GM18517 (cell line): ENCODE measurements around the gene CARD8.
A peak's percentile ranks its signal among the peaks of the same experiment; 100 is the strongest.
"Not testable (repeated sequence)": the region's sequence is repeated elsewhere in the genome, so short reads cannot be mapped to it uniquely, and the experiment has no call there.

ENCODE experiments used
- ATAC-seq: cut with Tn5 transposase; IDR thresholded peaks from one replicate; pipeline ENCODE4 v1.9.1; 2021; ENCODE audit warnings: mild to moderate bottlenecking, moderate library complexity; ENCODE audit not compliant: unreplicated experiment

Gene CARD8

GRCh38 chr19:48255376-48256303 is at the start of gene CARD8:
Gene CARD8 (minus strand): TSS chr19:48255912. CDS start chr19:48241020, 14,892 bp downstream.
- peak; percentile 46 for ATAC-seq

- ATAC-seq: no peak
These were observed 48.2 kb upstream of the CARD8 start for GRCh38 chr19:48303866-48304265.

GRCh38 chr19:48303367-48303766 is 47.7 kb upstream of the CARD8 start:
- ATAC-seq: no peak

GRCh38 chr19:48302600-48302959 is 46.9 kb upstream of the CARD8 start:
- ATAC-seq: no peak

- no peak for ATAC-seq
These were observed 46.3 kb upstream of the CARD8 start for GRCh38 chr19:48301886-48302599.

GRCh38 chr19:48297975-48298374 is 42.3 kb upstream of the CARD8 start:
- ATAC-seq: no peak

- ATAC-seq: no peak
These were observed 41.4 kb upstream of the CARD8 start for GRCh38 chr19:48296963-48297734.

GRCh38 chr19:48295458-48295857 is 39.7 kb upstream of the CARD8 start:
- no peak for ATAC-seq

GRCh38 chr19:48292798-48293197 is 37.1 kb upstream of the CARD8 start:
- ATAC-seq: no peak

- not testable (repeated sequence) for ATAC-seq
These were observed 35.7 kb upstream of the CARD8 start for GRCh38 chr19:48291489-48291815.

- ATAC-seq: no peak
These were observed 35.2 kb upstream of the CARD8 start for GRCh38 chr19:48290771-48291488.

GRCh38 chr19:48290401-48290770 is 34.7 kb upstream of the CARD8 start:
- ATAC-seq: no peak

GRCh38 chr19:48287748-48288147 is 32.0 kb upstream of the CARD8 start:
- ATAC-seq: no peak

GRCh38 chr19:48284896-48285295 is 29.2 kb upstream of the CARD8 start:
- ATAC-seq: no peak

GRCh38 chr19:48283908-48284307 is 28.2 kb upstream of the CARD8 start:
- ATAC-seq: no peak

- no peak for ATAC-seq
These were observed 24.0 kb upstream of the CARD8 start for GRCh38 chr19:48279747-48280146.

GRCh38 chr19:48274938-48275337 is 19.2 kb upstream of the CARD8 start:
- ATAC-seq: no peak

- ATAC-seq: no peak
These were observed 18.5 kb upstream of the CARD8 start for GRCh38 chr19:48274173-48274572.

GRCh38 chr19:48271531-48272151 is 15.9 kb upstream of the CARD8 start:
- ATAC-seq: no peak

GRCh38 chr19:48269617-48270026 is 13.9 kb upstream of the CARD8 start:
- ATAC-seq: not testable (repeated sequence)
